ENCODE results near the gene PTPN21. TPM values are rescaled to one million over a fixed set of nuclear protein-coding genes. Genes with fewer than 3 reads are reported as not detected.

The PTPN21 gene
- total RNA-seq (2014; rRNA removed; shearing (Covaris generic)) = 1.7 and 2.7 TPM in 2 replicates

GRCh38 chr14:88554457-88555286, at the start of gene PTPN21:
Gene PTPN21, minus strand, starts transcription at chr14:88555007. Its CDS starts 4,590 bp downstream, at chr14:88550417.

GRCh38 chr14:88562831-88563686, 8.3 kb upstream of the PTPN21 start, which contains the start of gene ZC3H14:
Gene ZC3H14, plus strand, starts transcription at chr14:88563037. Its CDS starts 97 bp downstream, at chr14:88563134.

Small RNAs within 50 kb of the gene (small RNA-seq; reads per million reads assigned to genes)
- not detected for gene RNU4-22P

Other genes starting within 250 kb of the PTPN21 start
- gene KCNK10, start 231.7 kb downstream of the PTPN21 start, total RNA-seq (2014; rRNA removed; shearing (Covaris generic)) = not detected in 2 replicates
- 3.3 TPM in 2 replicates for gene SPATA7, start 169.3 kb downstream of the PTPN21 start, total RNA-seq (2014; rRNA removed; shearing (Covaris generic))
- 41.9 and 46.2 TPM in 2 replicates for gene ZC3H14, start 8.0 kb upstream of the PTPN21 start, total RNA-seq (2014; rRNA removed; shearing (Covaris generic))
- 2.8 and 3.6 TPM in 2 replicates for gene EML5, start 237.9 kb upstream of the PTPN21 start, total RNA-seq (2014; rRNA removed; shearing (Covaris generic))

All from A375 (cell line).